ENCODE measurements around the gene SNAPC4. TPM values are rescaled to one million over a fixed set of nuclear protein-coding genes. Genes with fewer than 3 reads are reported as not detected.

The SNAPC4 gene
- total RNA-seq, 2 donors from 2014 or later = 18.0 to 18.7 TPM

DNA sequence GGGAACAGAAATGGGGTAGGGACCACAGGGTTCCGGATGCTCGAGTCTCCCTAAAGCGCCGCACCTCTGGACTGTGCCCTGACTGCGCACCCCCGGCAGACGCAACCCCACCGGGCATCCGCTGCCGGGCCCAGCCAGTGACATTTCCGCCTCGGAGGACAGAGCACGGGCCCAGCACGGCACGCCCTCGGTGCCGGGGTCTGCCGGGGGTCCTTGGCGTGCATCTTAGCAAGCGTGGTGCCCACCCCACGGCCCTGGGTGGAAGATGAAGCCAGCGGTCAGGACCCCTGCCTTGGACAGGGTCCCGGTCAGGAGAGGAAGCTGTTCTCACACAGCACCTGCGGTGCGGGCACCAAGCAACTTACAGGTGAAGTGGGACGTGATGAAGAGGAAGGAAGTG, 32.6 kb upstream of the SNAPC4 start:
- H3K36me3 ChIP-seq (ENCODE audit: control insufficient read depth, insufficient read depth, low read length) = peaks cover 18% of the 10 kb centered on the region
- no peak for TF ChIP-seq CTCF (conservative IDR thresholded peaks at IDR 0.05)
- H3K27ac Mint-ChIP-seq = no peak overlapping the region
- H3K9me3 Mint-ChIP-seq = no peaks in the 10 kb centered on the region
- no peak overlapping the region for H3K27ac ChIP-seq (ENCODE audit: low read depth, low read length)
- H3K4me1 Mint-ChIP-seq = peaks cover 13% of the 10 kb centered on the region
- DNase-seq = no peak
- peaks cover 17% of the 10 kb centered on the region for H3K36me3 Mint-ChIP-seq (ENCODE audit: low read depth)
- no peak overlapping the region for H3K4me3 ChIP-seq (ENCODE audit: low read length)
- no peaks in the 10 kb centered on the region for H3K27me3 Mint-ChIP-seq (ENCODE audit: insufficient read depth)
- WGBS, 2 experiments (ENCODE audit: insufficient coverage in 1 of 2, insufficient read length in 1 of 2) = 81 to 85% methylated on average over 11 to 26 of the region's 26 CpGs
- H3K27me3 ChIP-seq (ENCODE audit: control insufficient read depth, insufficient read depth, low read length, poor library complexity, severe bottlenecking) = no peaks in the 10 kb centered on the region
- no peak overlapping the region for H3K9ac ChIP-seq (ENCODE audit: extremely low read depth, low read length, poor library complexity, severe bottlenecking)
- no peak overlapping the region for H3K4me3 Mint-ChIP-seq
- H3K4me1 ChIP-seq (ENCODE audit: control insufficient read depth, insufficient read depth, low read length) = peaks cover 7% of the 10 kb centered on the region
- no peaks in the 10 kb centered on the region for H3K9me3 ChIP-seq (ENCODE audit: control insufficient read depth, low read length)

GRCh38 chr9:136431782-136432350, 31.9 kb upstream of the SNAPC4 start:
- peaks cover 19% of the 10 kb centered on the region for H3K36me3 ChIP-seq (ENCODE audit: control insufficient read depth, insufficient read depth, low read length)
- no peaks in the 10 kb centered on the region for H3K27me3 ChIP-seq (ENCODE audit: control insufficient read depth, insufficient read depth, low read length, poor library complexity, severe bottlenecking)
- no peaks in the 10 kb centered on the region for H3K4me1 ChIP-seq (ENCODE audit: control insufficient read depth, insufficient read depth, low read length)
- H3K36me3 Mint-ChIP-seq (ENCODE audit: low read depth) = peaks cover 23% of the 10 kb centered on the region
- no peaks in the 10 kb centered on the region for H3K9me3 Mint-ChIP-seq
- TF ChIP-seq CTCF (conservative IDR thresholded peaks at IDR 0.05) = no peak
- no peak overlapping the region for H3K4me3 ChIP-seq (ENCODE audit: low read length)
- H3K27me3 Mint-ChIP-seq (ENCODE audit: insufficient read depth) = no peaks in the 10 kb centered on the region
- no peak overlapping the region for H3K4me3 Mint-ChIP-seq
- H3K9ac ChIP-seq (ENCODE audit: extremely low read depth, low read length, poor library complexity, severe bottlenecking) = no peak overlapping the region
- no peak for DNase-seq
- H3K9me3 ChIP-seq (ENCODE audit: control insufficient read depth, low read length) = no peaks in the 10 kb centered on the region
- WGBS, 2 experiments (ENCODE audit: insufficient coverage in 1 of 2, insufficient read length in 1 of 2) = 95 to 96% methylated on average over 22 to 35 of the region's 36 CpGs
- peaks cover 6% of the 10 kb centered on the region for H3K4me1 Mint-ChIP-seq
- H3K27ac ChIP-seq (ENCODE audit: low read depth, low read length) = no peak overlapping the region
- no peak overlapping the region for H3K27ac Mint-ChIP-seq

- Mint-ChIP-seq H3K36me3 (ENCODE audit: low read depth) (peaks cover 29% of the 10 kb centered on the region), H3K4me1 (no peaks in the 10 kb centered on the region), H3K9me3 (no peaks in the 10 kb centered on the region), H3K27ac (no peak overlapping the region), H3K27me3 (ENCODE audit: insufficient read depth) (no peaks in the 10 kb centered on the region), H3K4me3 (no peak overlapping the region)
- no peaks in the 10 kb centered on the region for H3K4me1 ChIP-seq (ENCODE audit: control insufficient read depth, insufficient read depth, low read length)
- no peak overlapping the region for H3K4me3 ChIP-seq (ENCODE audit: low read length)
- H3K9ac ChIP-seq (ENCODE audit: extremely low read depth, low read length, poor library complexity, severe bottlenecking) = no peak overlapping the region
- no peaks in the 10 kb centered on the region for H3K9me3 ChIP-seq (ENCODE audit: control insufficient read depth, low read length)
- no peaks in the 10 kb centered on the region for H3K27me3 ChIP-seq (ENCODE audit: control insufficient read depth, insufficient read depth, low read length, poor library complexity, severe bottlenecking)
- WGBS, 2 experiments (ENCODE audit: insufficient coverage in 1 of 2, insufficient read length in 1 of 2) = 95 to 98% methylated on average over 11 to 24 of the region's 29 CpGs
- peaks cover 17% of the 10 kb centered on the region for H3K36me3 ChIP-seq (ENCODE audit: control insufficient read depth, insufficient read depth, low read length)
- H3K27ac ChIP-seq (ENCODE audit: low read depth, low read length) = no peak overlapping the region
- no peak for DNase-seq
- no peak for TF ChIP-seq CTCF (conservative IDR thresholded peaks at IDR 0.05)
Observed at GRCh38 chr9:136430588-136431234, 30.7 kb upstream of the SNAPC4 start.

Data from endodermal cell (in vitro differentiated cells).